Vagina (tissue), 2 donors: ENCODE measurements around the gene RASSF8.

Source experiments
- CTCF ChIP-seq, 3 experiments: fragments of 450-650 bp in 2 of 3; fragments of 200-600 bp in 1 of 3; sonication (generic) in 1 of 3; IDR thresholded peaks; one replicate each; pipeline ENCODE4 v1.5.1; 2017 to 2019; ENCODE audit warnings: antibody characterized with exemption in 3 of 3, mild to moderate bottlenecking in 2 of 3, moderate library complexity in 2 of 3
- POLR2A ChIP-seq, 2 donors: fragments of 450-650 bp; IDR thresholded peaks; one replicate each; pipeline ENCODE4 v1.6.1; 2017; ENCODE audit warnings: antibody characterized with exemption in 2 of 2, mild to moderate bottlenecking in 2 of 2, moderate library complexity in 2 of 2
- POLR2AphosphoS5 ChIP-seq, 2 donors: sonication (generic); formaldehyde crosslinking; IDR thresholded peaks; one replicate each; pipeline ENCODE4 v1.9.0; 2017; ENCODE audit warnings: antibody characterized with exemption in 2 of 2, mild to moderate bottlenecking in 2 of 2, low read depth in 1 of 2; ENCODE audit not compliant: insufficient read depth in 1 of 2

GRCh38 chr12:26010293-26010821, 51.9 kb downstream of the RASSF8 start:
- TF ChIP-seq CTCF (IDR thresholded peaks at IDR 0.05) (no peak), POLR2AphosphoS5 (IDR thresholded peaks at IDR 0.05; ENCODE audit: insufficient read depth in 1 of 2, low read depth in 1 of 2) (no peak), POLR2A (IDR thresholded peaks at IDR 0.05) (no peak)
